WTC11 (cell line): ENCODE measurements around the gene ZNF273.

Experiments
- CREB1 ChIP-seq: sonication (generic); formaldehyde crosslinking; IDR thresholded peaks from 2 replicates; pipeline ENCODE4 v1.8.0; 2023; ENCODE audit warnings: mild to moderate bottlenecking, missing genetic modification reagents
- CTCF ChIP-seq: fragments of 200-600 bp; IDR thresholded peaks from 2 replicates; pipeline ENCODE4 v1.8.0; 2022; ENCODE audit warnings: antibody characterized with exemption

- TF ChIP-seq CREB1 (CRISPR knock-in tag) (no peak), CTCF (no peak)
Observed at GRCh38 chr7:64869912-64870562, 33.0 kb upstream of the ZNF273 start.
